Amniotic stem cell (primary cell): ENCODE measurements around the gene TMIGD1.

Experiments
- DNase-seq: peaks from one replicate; lab custom pipeline; 2025; lab: John Stamatoyannopoulos, UW

Gene TMIGD1

DNA sequence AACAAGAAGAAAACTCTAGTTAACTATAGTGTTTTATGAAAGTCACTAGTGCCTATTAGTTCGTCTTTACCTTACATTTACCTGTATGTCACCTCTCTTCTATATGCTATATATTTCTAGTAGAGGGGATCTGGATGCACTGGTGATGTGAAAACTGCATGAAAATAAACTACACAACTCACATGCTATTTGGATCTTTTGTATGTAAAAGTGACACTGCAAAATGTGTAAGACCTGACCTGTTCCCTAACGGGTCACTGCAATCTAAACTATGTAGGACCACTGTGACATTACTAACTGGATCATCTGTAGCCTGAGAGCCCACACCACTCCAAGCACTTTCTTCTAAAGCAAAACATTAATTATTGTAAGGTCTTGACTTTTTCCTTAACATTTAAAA lies 43.8 kb downstream of the TMIGD1 start:
- no peak for DNase-seq

DNA sequence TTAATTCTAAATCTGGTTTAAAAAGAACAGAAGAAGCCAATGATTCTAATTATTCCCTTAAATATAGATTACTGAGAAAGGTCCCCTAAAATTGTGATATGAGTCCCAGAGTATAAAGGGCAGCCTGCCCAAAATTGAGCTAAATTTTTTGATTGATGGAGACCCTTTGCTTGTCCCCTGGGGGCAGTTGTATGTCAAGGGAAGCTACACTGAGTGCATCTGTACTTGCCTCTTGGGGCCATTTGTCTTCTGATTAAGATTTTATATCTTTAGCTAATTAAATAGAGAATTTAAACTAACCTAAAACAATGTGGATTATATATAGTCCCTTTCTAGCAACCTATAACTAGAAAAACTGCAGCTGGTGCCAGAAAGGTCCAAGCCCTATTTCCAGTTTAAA lies 54.7 kb downstream of the TMIGD1 start:
- no peak for DNase-seq

DNA sequence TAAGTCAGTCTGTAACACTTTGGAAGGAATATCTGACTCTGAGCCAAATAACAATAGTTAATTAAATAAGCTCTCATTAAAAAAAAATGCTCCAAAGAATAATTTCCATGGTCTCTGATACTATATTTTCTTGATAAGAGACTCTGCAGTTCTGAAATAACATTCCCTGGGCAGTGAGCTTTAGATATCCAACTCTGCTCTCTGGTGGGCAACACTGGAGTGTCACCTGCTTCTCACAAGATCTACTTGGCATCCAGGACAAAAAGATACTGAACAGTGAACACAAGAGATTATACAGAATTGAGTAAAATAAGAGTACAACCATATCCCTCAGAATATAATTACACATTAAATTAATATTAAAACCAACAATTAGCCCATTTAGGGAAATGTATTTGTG lies 55.8 kb downstream of the TMIGD1 start:
- no peak for DNase-seq

DNA sequence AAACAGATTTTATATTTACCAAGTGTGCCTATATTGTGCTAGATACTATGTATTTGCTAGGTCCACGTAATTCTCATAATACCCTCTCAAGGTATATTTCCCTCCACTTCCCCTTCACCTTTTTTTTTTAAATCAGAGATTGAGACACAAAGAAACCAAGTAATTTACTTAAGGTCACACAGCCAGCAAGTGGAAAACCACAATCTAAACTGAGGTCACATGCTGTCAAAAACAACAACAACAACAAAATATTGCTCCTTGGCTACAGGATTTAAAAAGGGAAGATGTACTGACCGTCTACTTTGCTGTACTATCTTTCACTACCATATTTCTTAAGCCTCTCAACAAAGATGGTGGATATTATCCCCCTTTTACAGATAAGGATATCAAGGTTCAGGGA lies 57.9 kb downstream of the TMIGD1 start:
- no peak for DNase-seq

DNA sequence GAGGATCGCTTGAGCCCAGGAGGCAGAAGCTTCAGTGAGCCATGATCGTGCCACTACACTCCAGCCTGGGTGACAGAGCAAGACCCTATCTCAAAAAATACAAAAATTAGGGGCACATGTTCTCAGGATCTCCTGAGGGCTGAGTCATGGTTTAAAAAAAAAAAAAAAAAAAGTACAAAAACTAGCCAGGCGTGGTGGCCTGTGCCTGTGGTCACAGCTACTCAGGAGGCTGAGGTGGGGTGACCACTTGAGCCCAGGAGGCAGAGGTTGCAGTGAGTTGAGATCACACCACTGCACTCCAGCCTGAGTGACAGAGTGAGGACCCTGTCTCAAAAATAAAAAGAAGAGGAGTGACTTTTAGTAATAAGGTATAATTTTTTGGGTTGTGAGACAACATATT lies 59.0 kb downstream of the TMIGD1 start:
- no peak for DNase-seq

DNA sequence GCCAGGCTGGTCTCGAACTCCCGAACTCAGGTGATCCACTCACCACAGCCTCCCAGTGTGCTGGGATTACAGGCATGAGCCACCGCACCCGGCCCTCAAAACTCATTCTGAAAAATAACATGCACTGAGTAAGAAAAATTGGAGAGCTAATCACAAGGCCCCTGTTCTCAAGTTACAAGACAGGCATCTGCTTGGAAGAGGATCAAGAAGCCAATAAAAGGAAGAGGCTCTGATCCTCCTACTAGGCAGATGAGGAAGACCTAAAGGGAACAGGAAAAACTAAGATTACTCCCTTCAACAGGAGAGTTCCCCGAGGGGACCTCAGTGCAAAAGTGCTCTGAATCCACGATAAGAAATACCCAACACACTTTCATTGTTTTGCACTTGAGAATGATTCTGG lies 60.5 kb downstream of the TMIGD1 start:
- no peak for DNase-seq

DNA sequence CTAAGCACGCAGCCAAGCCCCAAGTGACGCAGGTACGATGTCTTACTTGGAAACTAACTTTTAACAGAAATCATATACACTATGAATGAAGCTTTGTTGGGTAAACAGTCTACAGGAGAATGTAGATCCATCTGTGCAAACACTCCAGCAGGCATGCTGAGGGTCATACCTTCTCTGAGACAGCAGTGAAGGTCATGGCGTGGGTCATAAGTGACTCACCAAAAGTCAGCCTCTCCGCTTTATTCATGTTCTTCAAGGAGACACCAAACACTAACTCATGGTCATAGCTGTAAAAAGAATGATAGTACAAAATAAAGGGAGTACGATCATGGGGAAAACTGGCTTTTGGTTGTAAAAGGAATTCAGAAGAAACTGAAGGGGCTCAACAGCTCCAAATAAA lies 62.8 kb downstream of the TMIGD1 start:
- no peak for DNase-seq

DNA sequence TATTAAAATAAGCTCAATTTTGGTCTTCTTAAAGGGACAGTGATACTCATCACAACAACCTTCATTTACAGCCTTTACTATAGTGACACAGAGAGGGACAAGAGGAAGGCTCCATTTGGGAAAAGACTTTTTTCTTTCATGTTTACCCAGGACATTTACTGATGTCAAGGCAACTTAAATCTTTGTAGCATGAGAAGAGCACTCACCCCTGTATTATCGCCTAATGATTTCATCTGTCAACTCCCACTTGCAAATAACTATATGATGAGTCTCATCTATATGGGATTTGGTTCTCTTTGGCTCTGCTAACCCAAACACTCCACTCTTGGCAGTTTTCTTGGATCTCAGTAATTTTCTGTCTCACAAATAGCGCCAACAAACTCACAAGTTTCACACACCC lies 66.2 kb downstream of the TMIGD1 start:
- no peak for DNase-seq
